ENCODE data around the gene GJC2. TPM values are rescaled to one million over a fixed set of nuclear protein-coding genes. Genes with fewer than 3 reads are reported as not detected.

Gene GJC2
- polyA plus RNA-seq, 3 donors = 0.15 TPM; not detected in 2

DNA sequence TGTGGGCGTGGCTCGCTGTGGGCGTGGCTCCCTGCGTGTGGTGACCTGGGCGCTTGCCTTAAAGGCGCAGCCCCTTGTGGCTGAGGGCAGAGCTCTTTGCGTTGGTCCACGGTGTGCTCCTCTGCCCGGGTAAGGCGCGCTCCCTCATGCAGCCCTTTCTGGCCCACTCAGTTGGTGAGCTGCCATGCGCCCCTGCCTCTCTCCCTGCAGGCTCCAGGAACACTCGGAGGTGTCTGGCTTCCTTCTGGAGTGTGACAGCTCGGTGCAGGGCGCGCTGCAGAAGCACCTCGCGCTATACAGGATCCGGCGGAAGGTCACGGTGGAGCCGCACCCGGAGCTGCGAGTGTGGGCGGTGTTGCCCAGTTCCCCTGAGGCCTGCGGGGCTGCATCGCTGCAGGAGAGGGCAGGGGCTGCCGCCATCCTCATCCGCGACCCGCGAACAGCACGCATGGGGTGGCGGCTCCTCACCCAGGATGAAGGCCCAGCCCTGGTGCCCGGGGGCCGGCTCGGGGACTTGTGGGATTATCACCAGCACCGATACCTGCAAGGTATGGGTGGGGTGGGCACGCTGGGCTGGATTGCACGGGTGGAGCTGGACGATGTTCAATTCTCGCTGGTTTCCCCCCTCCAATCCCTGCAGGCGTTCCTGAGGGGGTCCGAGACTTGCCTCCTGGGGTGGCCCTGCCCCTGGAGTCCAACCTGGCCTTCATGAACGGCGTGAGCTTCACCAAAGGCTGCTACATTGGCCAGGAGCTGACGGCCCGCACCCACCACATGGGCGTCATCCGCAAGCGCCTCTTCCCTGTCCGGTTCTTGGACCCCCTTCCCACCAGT, 25.0 kb downstream of the GJC2 start:
- no peaks in the 10 kb centered on the region for H4K20me1 ChIP-seq (ENCODE audit: insufficient read depth, low read length)

More for the DNA sequence above, 25.0 kb downstream of the GJC2 start:
- no peak overlapping the region for H3K4me3 Mint-ChIP-seq
- peaks cover 20% of the 10 kb centered on the region for H3K4me1 Mint-ChIP-seq
- no peak for TF ChIP-seq CTCF (IDR thresholded peaks at IDR 0.05)
- peak overlapping the region in 4 of 7 donors; percentile 6 to 59 (median 58) for H3K27ac Mint-ChIP-seq
- Histone ChIP-seq H2AFZ (ENCODE audit: insufficient read depth, low read depth, low read length, poor library complexity, severe bottlenecking) (no peak overlapping the region), H3K4me1 (ENCODE audit: control insufficient read depth in 1 of 2, insufficient read depth in 2 of 2, low read length in 2 of 2) (peaks cover 17 to 19% of the 10 kb centered on the region in 2 donors), H3K9me3 (replicated peaks in 1 of 2; ENCODE audit: control insufficient read depth in 1 of 2, insufficient read depth in 1 of 2, low read length in 2 of 2) (peaks cover 0 to 7% of the 10 kb centered on the region in 2 donors), H3K36me3 (replicated peaks in 1 of 2; ENCODE audit: control insufficient read depth in 1 of 2, insufficient read depth in 2 of 2, low read length in 2 of 2) (peaks cover 0 to 10% of the 10 kb centered on the region in 2 donors), H3K9ac (ENCODE audit: insufficient read depth, low read length, poor library complexity, severe bottlenecking) (no peak overlapping the region), H3K27me3 (ENCODE audit: control insufficient read depth in 2 of 2, insufficient read depth in 2 of 2, low read length in 2 of 2) (no peaks in the 10 kb centered on the region), H3K27ac (ENCODE audit: low read depth in 1 of 2, low read length in 2 of 2) (no peak overlapping the region), H3K4me2 (replicated peaks; ENCODE audit: extremely low read depth, low read length, poor library complexity, severe bottlenecking) (no peak overlapping the region), H3K79me2 (ENCODE audit: insufficient read depth, low read length) (peaks cover 3% of the 10 kb centered on the region), H3K4me3 (replicated peaks in 1 of 3; ENCODE audit: low read depth in 2 of 3, low read length in 3 of 3) (no peak overlapping the region)
- peaks cover 1 to 3% of the 10 kb centered on the region in 2 donors for H3K36me3 Mint-ChIP-seq
- H3K9me3 Mint-ChIP-seq = peaks cover 0 to 1% (median 0%) of the 10 kb centered on the region in 7 donors
- H3K27me3 Mint-ChIP-seq (ENCODE audit: low read depth in 3 of 3) = peaks cover 0 to 4% (median 0%) of the 10 kb centered on the region in 3 donors
- no peak for DNase-seq
- intact Hi-C loops (cut with micrococcal nuclease) = loop anchor here in 1 of 2 donors (5.0 kb wide), 1 partner anchor 387 kb away; no protein-coding TSS in a partner anchor
- 95% methylated on average over 43 of the region's 52 CpGs for WGBS (ENCODE audit: insufficient coverage)

Measured in CD14-positive monocyte (primary cell).